Stimulated activated CD8-positive, alpha-beta memory T cell treated with anti-CD3 and anti-CD28 coated beads, Interleukin-7, amount 100 ng/mL, for 1 hour (primary cell): Measurements from ENCODE around the gene SHISA7.
"Not testable (repeated sequence)": the region's sequence is repeated elsewhere in the genome, so short reads cannot be mapped to it uniquely, and the experiment has no call there.

Source experiments
- DNase-seq, 2 donors: peaks; one replicate each; pipeline ENCODE4 v3.0.0-alpha.2; 2020; ENCODE audit warnings: low read depth in 2 of 2

The SHISA7 gene

GRCh38 chr19:55447421-55448174 lies 4.5 kb upstream of the SHISA7 start:
- no peak for DNase-seq

GRCh38 chr19:55446060-55446459 lies 3.0 kb upstream of the SHISA7 start:
- DNase-seq, result no peak

GRCh38 chr19:55444646-55445045 lies 1.5 kb upstream of the SHISA7 start:
- no peak for DNase-seq

- no peak for DNase-seq
Measured at GRCh38 chr19:55443824-55444480, 852 bp upstream of the SHISA7 start.

GRCh38 chr19:55442372-55442961 lies 633 bp downstream of the SHISA7 start:
- DNase-seq, result no peak

- DNase-seq, result no peak
Measured at GRCh38 chr19:55441692-55442321, 1.3 kb downstream of the SHISA7 start.

GRCh38 chr19:55441319-55441691 lies 1.8 kb downstream of the SHISA7 start:
- DNase-seq, result no peak

- DNase-seq, result no peak
Measured at GRCh38 chr19:55440411-55441105, 2.5 kb downstream of the SHISA7 start.

- no peak for DNase-seq
Measured at GRCh38 chr19:55439052-55439451, 4.0 kb downstream of the SHISA7 start.

- no peak for DNase-seq
Measured at GRCh38 chr19:55437410-55437809, 5.7 kb downstream of the SHISA7 start.

- no peak for DNase-seq
Measured at GRCh38 chr19:55436847-55437246, 6.3 kb downstream of the SHISA7 start.

- DNase-seq, result no peak
Measured at GRCh38 chr19:55435020-55435419, 8.1 kb downstream of the SHISA7 start.

GRCh38 chr19:55434356-55434919 lies 8.7 kb downstream of the SHISA7 start:
- no peak for DNase-seq

GRCh38 chr19:55433292-55433691 lies 9.8 kb downstream of the SHISA7 start:
- no peak for DNase-seq

GRCh38 chr19:55432241-55432959 lies 10.7 kb downstream of the SHISA7 start:
- DNase-seq, result no peak

GRCh38 chr19:55431183-55431582 lies 11.9 kb downstream of the SHISA7 start:
- DNase-seq, result no peak

GRCh38 chr19:55426042-55426441 lies 17.1 kb downstream of the SHISA7 start:
- DNase-seq, result no peak

- no peak for DNase-seq
Measured at GRCh38 chr19:55424518-55424917, 18.6 kb downstream of the SHISA7 start.

GRCh38 chr19:55423225-55424005 lies 19.7 kb downstream of the SHISA7 start:
- DNase-seq, result no peak

GRCh38 chr19:55421281-55421680 lies 21.8 kb downstream of the SHISA7 start:
- DNase-seq, result not testable (repeated sequence)
